Measurements from ENCODE around the gene RAB6C.
"Not testable (repeated sequence)": the region's sequence is repeated elsewhere in the genome, so short reads cannot be mapped to it uniquely, and the experiment has no call there.

Gene RAB6C

DNA sequence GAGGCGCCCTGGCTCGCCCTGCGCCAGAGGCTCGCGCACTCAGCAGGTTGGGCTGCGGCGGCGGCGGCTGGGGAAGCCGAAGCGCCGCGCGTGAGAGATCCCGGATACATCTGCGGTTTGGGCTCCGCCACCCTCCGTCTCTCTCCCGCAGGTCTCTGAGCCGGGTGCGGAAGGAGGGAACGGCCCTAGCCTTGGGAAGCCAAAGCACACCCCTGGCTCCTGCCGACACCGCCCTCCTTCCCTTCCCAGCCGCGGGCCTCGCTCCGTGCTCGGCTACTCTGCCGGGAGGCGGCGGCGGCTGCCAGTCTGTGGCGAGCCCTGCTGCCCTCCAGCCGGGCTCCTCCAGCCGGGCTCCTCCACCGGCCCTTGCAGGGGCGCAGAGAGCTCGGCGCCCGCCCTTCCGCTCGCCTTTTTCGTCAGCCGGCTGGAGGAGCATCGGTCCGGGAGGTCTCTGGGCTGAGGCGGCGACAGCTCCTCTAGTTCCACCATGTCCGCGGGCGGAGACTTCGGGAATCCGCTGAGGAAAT, at the start of gene RAB6C:
TSS of gene RAB6C (plus strand) at position 38 of the 527 bp plus-strand sequence. CDS start at position 488, 450 bp downstream.
- peak; percentile 12 for DNase-seq (ENCODE audit: low spot score)

DNA sequence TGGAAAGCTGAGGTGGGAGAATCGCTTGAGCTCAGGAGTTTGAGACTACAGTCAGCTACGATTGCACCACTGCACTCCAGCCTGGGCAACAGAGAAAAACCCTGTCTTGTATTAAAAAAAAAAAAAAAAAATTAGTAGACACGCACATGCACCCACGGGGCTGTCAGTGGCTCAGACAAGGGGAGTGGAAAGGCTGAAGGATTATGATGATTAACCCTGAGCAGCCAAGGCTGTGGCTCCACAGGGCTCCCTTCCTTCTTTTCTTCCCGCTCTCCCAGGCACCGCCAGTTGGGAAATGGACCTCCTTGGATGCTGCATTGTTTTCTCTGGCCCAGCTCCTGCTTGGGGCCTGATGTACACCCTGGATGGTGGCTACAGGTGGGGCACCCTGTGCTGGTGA, 49.0 kb upstream of the RAB6C start:
- no peak for DNase-seq (ENCODE audit: low spot score)

DNA sequence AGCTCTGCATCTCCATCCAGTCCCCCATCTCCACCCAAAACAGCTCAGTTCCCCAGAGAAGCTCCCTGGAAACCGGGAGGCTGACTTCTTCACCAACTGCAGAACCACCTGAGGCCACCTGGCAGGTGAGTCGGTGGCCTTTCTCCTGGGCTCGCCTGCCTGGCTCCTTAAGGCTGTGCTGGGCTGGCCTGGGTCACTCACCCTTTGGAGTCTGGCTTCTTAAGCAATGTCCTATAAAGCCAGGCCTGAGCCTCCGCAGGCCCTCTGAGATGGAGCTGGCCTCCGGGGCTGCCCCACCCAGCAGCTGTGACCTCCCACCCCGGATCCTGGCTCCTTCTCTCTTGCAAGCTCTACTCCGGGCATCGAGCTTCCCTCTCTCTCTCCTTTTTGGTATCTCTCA, 46.1 kb upstream of the RAB6C start:
- not testable (repeated sequence) for DNase-seq (ENCODE audit: low spot score)

DNA sequence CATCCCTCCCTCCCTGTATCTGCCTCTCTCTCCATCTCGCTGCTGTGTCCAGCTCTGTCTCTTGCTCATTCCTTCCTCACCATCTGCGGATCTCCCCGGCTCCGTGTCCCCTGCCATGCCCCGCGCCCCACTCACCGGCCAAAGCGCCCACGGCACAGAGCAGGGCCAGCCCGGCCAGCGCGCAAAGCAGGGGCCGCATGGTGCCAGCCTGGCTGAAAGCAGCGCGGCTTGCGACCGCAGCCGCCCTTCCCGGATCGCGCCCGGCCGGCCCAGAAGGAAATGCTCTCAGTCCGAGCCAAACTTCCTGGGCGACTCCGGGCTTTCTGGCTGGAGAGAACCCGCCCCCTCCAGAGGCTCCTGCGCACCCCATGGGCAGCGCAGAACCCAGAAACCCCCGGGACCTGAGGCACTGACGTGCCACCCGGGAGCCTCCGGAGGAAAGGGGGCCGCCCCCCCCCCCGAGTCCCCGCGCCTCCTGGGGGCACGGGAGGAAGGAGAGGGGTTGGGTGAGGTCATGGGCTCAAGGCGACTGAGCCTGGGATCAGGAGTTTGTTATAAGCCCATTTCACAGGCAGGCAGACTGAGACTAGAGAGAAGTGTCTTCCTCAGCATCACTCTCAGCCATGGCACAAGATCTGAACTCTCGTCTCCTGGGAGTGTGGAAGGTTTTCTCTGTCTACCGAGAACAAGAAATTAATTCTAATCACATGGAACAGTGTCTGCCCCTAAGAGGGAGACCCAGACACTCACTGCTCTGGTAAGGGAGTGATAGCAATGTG, 45.2 kb upstream of the RAB6C start:
- peak; percentile 61 for DNase-seq (ENCODE audit: low spot score)

DNA sequence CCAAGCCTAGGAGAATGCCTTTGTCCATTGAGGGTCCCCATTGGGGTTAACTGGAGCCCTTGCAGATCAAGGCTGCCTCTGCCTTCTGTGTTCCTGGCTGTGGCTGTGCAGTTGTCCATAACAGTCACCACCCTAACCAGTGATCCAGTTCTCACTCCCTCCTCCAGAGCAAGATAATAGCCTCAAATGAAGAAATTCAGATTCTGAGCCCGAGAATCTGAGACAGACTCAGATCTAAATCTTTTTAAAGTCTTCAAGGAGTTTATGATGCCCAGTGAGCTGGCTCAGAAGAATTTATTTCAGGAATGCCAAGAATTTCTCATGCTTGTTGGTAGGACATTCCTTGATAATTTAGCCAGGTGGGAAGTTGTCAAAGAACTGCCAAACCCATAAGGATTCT, 44.3 kb upstream of the RAB6C start:
- no peak for DNase-seq (ENCODE audit: low spot score)

DNA sequence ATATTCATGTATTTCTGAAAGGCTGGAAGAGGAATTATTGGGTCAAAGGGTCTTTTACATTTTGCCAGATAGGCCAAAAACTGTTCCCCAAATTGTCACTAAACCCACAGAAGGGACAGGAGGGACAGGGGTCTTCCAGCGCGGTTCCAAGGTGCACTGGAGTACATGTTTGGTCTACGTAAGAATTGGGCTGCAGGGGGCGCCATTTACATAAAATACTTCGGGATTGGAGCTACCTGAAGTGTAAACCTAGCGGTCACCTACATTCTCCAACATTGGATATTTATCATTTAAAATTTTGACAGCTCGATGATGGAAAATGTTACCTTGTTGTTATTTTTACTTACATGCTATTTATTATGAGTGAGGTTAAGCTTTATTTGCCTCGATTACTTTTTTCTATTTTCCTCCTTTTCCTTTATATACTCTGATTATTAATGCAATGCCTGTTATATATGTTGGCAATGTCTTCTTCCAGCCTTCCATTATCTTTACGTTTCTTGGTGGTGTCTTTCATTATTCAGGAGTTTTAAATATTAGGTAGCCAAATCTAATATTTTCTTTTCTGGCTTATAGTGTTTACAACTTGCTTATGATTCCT, 43.0 kb upstream of the RAB6C start:
- no peak for DNase-seq (ENCODE audit: low spot score)

DNA sequence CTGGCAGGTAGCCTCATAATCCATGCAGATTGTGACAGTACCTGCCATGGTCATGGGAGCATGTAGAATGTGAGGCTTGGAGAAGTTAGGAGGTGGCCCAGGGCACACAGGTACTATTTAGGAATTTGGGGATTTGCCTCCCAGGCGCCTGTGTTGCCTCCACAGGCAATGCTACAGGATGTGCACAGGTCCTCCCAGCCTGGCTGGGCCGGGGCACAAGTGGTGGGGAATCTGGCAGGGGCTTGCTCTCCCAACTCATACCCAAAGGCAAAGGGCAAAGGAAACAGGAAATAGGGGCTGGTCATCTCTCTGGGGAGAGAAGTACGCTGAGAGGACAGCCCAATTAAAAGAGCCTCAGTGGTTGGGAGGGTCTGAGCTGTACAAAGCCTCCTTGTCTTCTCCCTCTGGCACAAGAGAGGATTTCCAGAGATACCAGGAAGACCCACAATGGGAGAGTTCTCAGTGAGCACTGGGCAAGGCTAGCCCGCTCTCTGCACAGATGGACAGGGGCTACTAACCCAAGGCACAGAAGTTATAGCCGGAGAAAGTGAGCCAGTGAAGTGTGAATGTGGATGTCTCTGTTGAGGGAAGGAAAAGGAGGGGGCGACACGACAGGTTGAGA, 40.5 kb upstream of the RAB6C start:
- DNase-seq (ENCODE audit: low spot score), result not testable (repeated sequence)

DNA sequence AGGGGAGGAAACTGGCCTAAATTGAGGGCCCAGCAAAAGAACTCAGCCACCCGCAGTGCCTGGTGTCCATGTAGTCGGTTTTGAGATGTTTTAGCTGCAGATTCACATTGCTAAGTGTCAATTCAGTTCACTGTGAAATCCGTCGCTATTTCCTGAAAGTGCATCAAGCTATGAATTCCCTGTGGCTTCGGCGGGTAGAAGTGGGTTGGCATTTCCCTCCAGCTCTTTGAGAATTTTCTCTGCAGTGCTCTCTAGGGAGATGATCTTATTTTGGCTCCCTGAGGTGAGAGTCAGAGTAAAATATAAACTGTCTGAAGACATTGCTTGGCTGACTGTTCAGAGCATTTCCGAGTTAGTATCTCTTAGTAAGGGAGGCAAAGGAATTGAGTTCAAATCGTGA, 36.0 kb upstream of the RAB6C start:
- DNase-seq (ENCODE audit: low spot score), result not testable (repeated sequence)

DNA sequence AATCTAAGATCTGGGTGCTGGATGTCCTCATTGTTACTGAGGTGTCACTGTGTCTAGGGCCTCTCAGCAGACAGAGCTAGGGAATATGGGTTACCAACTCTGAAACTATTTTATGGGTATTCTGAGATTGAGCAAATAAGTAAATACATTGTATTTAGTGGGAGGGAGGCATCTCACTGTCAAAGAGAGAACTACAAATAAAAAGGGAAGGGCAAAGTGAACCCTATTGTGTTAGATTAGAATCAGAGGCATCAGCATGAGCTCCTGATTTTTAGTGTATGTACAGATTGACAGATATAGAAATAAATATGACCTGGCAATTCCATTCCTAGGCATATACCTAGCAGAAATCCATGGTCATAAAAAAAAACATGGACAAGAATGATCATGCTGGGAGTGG, 33.9 kb upstream of the RAB6C start:
- no peak for DNase-seq (ENCODE audit: low spot score)

DNA sequence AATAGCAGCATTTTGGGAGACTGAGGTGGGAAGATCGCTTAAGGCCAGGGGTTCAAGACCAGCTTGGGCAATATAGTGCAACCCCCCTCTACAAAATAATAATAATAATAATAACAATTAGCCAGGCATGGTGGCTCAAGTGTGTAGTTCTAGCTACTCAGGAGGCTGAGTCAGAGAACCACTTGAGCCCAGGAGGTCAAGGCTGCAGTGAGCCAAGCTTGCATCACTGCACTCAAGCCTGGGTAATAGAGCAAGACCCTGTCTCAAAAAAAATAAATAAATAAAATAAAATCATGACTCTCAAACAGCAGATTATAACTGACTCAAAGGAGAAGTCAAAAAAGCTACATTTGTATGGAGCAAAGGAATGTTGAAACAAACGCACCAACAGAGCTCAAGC, 31.8 kb upstream of the RAB6C start:
- DNase-seq (ENCODE audit: low spot score), result not testable (repeated sequence)

DNA sequence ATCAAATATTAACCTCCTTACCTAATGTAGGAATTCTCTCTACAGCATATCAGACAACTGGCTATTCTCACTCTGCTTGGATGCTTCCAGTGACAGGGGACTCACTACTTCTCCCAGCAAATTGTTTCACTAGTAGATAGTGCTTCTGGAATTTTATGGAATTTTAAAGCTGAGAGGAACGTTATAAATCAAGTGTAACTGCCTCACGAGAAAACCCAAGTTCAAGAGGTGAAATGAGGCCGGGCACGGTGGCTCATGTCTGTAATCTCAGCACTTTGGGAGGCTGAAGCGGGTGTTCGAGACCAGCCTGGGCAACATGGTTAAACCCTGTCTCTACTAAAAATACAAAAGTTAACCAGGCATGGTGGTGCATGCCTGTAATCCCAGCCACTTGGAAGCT, 23.3 kb upstream of the RAB6C start:
- not testable (repeated sequence) for DNase-seq (ENCODE audit: low spot score)

DNA sequence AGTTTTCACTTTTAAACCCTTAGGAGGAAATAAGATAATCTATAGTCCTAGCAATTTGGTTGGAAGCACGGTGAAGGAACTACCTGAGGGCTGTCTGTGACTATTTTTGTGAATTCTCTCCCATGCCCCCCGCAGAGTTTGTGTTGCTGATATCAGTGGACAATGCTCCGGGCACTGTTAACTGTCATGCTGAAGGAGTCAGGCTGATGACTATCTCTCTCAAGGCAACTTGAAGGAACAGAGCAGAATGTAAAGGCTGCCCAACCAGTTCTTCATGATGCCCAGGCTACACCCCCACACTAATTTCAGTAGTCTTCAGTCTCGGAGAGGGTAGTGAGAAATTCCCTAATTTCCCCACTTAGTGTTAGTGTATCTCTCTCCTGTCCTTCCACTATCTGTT, 21.6 kb upstream of the RAB6C start:
- DNase-seq (ENCODE audit: low spot score), result no peak

DNA sequence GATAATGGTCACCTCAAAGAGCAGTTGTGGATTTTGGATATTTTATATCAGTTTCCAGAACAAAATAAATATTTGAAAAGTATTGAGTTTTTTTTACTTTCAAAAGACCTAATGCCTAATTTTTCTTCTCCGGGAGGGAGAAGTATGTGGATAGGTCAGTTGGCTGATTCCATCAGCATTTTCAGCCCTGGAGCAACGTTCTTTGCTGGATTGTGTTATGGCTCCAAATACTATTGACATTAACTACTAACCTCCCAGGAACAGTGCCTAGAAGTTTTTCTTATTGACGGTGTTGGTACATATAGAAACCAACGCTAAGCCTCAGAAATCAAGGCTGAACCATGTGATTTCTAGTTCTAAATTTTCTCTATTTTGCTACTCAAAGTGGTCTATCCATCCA, 20.7 kb upstream of the RAB6C start:
- not testable (repeated sequence) for DNase-seq (ENCODE audit: low spot score)

DNA sequence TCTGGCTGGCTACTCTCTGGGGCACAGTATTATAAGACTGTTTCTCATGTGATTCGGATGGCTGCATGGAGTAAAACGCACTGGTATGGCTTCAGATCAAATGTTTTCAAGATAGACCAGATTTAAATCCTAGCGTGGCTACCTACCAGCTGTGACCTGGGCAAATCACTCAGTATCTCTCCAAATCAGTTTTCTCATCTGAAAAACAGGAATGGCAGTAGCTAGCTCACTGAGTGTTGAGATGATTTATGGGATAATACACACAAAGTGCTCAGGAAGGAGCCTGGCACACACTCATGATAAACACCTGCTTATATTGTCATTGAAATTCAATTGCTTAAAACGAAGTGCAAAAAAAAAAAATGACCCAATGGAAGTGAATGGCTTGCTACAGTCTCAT, 10.9 kb upstream of the RAB6C start:
- not testable (repeated sequence) for DNase-seq (ENCODE audit: low spot score)

DNA sequence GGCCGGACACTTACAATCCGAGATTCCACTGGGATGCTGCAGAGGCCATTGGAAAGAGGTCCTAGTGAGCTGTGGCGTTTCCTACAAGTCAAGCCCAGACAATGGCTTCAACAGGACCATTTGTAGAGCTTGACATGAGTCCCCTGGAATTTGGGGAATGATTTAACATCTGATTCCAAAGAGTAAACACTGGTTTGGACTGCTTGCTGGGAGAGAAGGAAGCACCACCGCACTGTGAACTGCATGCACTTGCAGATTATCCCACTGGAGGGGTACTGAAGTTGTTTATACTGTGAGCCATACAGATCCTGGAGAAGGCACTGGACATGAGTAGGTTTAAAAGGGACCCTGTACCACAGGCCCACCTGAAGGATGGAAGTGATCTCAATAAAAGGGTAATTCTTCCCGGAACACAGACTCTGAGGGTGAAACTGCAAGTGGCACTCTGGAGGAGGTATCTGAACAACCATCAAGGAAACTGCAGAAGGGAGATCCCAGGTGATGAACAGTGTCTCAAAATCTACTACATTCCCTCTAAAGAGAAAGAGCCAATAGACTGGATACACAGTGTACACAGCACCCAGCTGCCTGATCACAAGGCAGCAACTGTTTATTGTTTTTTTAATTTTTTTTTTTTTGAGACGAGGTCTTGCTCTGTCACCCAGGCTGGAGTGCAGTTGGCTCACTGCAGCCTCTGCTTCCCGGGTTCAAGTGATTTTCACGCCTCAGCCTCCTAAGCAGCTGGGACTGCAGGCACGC, 4.3 kb upstream of the RAB6C start:
- DNase-seq (ENCODE audit: low spot score), result no peak

DNA sequence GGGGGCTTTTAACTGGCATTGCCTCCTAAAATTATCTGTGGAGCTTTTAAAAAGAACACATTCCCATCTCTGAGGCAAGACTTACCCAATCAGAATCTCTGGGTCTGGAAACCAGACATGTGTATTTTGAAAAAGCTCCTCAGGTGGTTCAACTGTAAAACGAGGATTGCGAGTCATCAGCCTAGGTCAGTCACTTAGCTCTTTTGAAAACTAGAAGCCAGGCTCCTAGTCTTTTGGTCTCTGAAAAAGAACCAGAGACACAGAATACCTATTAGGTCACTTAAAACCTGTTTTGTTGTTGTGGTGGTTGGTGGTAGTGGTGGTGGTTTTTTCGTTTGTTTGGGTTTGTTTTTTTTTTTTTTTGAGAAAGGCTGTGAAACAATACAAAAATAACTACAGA, 2.5 kb upstream of the RAB6C start:
- DNase-seq (ENCODE audit: low spot score), result not testable (repeated sequence)

DNA sequence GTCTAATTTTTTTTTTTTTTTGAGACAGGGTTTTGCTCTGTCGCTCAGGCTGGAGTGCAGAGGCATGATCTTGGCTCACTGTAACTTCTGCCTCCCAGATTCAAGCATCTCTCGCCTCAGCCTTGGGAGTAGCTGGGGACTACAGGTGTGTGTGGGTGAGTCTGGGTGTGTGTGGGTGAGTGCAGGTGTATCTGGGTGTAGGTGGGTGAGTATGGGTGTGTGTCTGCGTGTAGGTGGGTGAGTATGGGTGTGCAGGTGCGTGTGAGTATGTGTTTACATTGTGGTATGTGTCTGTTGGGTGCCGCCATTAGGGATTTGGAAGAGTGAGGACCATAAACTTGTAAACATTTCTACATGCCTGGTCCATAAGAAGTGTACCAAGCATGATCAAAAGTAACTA, 1.5 kb upstream of the RAB6C start:
- DNase-seq (ENCODE audit: low spot score), result no peak

DNA sequence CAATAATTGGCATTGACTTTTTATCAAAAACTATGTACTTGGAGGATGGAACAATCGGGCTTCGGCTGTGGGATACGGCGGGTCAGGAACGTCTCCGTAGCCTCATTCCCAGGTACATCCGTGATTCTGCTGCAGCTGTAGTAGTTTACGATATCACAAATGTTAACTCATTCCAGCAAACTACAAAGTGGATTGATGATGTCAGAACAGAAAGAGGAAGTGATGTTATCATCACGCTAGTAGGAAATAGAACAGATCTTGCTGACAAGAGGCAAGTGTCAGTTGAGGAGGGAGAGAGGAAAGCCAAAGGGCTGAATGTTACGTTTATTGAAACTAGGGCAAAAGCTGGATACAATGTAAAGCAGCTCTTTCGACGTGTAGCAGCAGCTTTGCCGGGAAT, 780 bp downstream of the RAB6C start:
- not testable (repeated sequence) for DNase-seq (ENCODE audit: low spot score)

DNA sequence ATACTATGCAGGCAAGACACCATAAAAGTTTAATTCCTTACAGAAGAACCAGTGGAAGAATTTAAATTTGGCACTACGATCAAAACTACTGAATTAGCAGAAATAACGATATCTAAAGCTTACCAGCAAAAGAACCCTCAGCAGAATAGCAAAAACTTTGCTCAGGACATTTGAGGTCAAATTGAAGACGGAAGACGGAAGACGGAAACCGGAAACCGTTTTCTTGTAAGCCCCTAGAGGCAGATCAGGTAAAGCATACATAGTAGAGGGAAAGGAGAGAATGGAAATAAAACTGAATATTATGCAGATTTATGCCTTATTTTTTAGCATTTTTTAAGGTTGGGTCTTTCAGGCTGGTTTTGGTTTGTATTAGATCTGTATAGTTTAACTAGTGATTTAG, 2.2 kb downstream of the RAB6C start:
- not testable (repeated sequence) for DNase-seq (ENCODE audit: low spot score)

DNA sequence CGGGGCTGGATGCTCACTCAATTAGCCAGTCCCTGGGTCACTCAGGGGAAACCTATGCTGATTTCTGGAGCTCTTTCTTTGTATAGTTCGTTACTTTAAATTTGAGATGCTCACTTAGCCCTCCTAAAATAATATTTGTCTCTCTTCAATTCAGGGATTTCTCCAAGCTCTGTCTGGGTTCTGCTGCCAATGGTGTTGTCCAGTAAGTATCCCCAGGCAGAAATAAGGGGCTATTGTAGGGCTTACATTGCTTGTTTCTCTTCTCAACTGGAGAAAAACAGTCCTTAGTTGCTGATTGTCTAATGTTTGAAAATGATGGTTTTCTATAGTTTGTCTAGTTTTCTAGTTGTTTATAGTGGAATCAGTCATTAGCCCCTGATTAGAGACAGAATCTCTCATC, 5.0 kb downstream of the RAB6C start:
- DNase-seq (ENCODE audit: low spot score), result no peak

DNA sequence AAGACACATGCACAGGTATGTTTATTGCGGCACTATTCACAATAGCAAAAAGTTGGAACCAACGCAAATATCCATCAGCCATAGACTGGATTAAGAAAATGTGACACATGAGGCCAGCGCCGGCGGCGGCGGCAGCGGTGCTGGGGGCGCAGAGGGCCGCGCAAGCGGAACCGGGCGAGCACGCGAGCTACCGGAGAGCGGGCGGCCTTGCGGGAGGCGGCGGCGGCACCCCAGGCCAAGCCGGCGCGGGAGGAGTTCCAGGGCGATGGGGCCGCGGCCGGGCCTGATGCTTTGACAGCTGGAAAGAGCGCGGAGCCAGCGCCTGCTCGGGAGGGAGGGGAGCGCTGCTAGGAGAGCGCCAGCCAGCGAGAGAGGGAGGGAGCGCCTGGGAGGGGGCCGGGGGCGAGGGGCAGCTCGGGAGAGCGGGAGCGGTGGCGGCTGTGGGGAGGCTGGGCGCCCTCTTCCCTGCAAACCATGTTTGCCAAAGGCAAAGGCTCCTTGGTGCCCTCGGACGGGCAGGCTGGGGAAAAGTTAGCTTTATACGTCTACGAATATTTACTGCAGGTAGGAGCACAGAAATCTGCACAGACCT, 13.0 kb downstream of the RAB6C start:
- DNase-seq (ENCODE audit: low spot score), result not testable (repeated sequence)

DNA sequence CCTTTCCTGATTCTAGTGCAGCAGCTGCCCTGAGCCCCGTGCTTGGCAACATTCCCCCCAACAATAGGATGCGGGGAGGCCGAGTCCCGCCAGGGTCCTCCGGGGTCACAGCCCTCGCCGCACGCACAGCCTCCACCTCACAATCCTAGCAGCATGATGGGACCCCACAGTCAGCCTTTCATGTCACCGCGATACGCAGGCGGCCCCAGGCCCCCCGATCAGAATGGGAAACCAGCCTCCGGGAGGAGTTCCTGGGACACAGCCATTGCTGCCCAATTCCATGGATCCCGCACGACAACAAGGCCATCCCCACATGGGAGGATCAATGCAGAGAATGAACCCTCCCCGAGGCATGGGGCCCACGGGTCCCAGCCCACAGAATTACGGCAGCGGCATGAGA, 13.7 kb downstream of the RAB6C start:
- not testable (repeated sequence) for DNase-seq (ENCODE audit: low spot score)
